NCI-H1417 (cell line): Measurements from ENCODE around the gene STAC3.
A peak's percentile ranks its signal among the peaks of the same experiment; 100 is the strongest.

ENCODE experiments used
- DNase-seq, 3 experiments: peaks; one replicate each; lab custom pipeline; 2025; lab: John Stamatoyannopoulos, UW

STAC3 gene

GRCh38 chr12:57254506-57255280 lies 3.7 kb upstream of the STAC3 start:
- DNase-seq = no peak

- DNase-seq = no peak
Measured at GRCh38 chr12:57250541-57250940, 446 bp downstream of the STAC3 start.

- DNase-seq = no peak
Measured at GRCh38 chr12:57248934-57249742, 1.8 kb downstream of the STAC3 start.

- no peak for DNase-seq
Measured at GRCh38 chr12:57247041-57247440, 3.9 kb downstream of the STAC3 start.

GRCh38 chr12:57244312-57244696 lies 6.7 kb downstream of the STAC3 start:
- peak in 1 of 3 experiments; percentile 9 for DNase-seq

DNA sequence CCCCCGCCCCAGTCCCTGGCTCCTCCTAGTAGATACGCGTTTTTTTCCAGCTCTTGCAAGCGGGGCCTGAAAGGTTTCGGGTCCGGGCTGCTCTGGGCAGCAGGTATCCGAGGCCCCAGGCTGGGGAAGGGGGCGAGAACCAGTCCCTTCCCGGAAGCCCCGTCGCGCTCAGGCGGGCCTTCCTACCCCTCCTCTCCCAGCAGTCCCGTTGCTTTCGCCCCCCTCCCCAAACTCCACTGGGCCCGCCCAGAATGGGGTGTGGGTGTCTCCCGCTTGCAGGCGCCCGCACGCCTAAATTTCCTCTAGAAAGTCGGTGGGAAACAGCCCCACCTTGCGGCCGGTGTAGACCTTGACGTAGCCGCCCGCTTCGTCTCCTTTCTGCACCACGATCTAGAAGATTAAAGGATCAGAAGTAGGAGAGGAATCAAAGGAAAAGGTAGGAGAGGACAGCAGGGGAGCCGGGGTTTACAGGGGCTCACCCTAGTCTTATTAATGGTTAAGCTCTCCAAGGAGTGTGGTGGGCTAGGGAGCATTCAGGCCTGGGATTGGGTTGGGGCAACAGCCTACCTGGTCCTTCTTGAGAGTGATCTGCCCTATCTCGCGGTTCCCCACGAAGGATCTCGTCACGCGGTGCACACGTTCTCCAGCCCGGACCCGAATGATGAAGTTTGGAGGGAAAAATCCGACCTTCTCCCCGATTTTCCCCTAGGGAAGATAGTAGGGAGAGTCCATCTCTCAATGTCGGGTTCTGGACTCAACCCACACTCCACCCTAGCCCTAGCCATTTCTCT lies 7.3 kb downstream of the STAC3 start:
- peak; percentile 41 to 87 (median 45) for DNase-seq

GRCh38 chr12:57242691-57243454 lies 8.1 kb downstream of the STAC3 start:
- peak; percentile 81 to 98 (median 98) for DNase-seq

- peak; percentile 46 to 90 (median 89) for DNase-seq
Measured at GRCh38 chr12:57242329-57242690, 8.7 kb downstream of the STAC3 start.

GRCh38 chr12:57241402-57242310 lies 9.3 kb downstream of the STAC3 start:
- peak in 2 of 3 experiments; percentile 63 to 67 for DNase-seq

DNA sequence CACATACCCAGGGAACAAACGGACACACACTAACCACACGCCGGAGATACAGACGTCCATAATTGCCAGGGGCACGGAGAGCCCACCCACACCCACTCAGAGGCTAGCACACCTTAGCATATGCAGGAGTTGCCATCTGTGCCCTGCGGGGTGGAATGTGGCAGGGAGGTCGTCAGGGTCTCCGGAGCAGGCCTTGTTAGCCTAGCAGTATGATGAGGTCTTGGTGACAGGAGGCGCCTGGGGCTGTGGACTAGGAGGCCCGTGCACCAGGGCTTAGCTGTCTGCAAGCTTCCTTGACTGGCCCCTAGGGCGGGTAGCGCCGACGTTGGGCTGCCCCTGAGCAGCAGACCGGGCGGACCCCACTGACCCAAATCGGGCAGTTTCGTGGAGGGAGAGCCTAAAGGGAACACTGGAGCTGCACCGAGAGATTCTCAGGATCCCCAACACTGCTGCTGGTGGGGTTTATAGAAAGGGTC lies 10.0 kb downstream of the STAC3 start:
- peak in 2 of 3 experiments; percentile 73 for DNase-seq

- peak; percentile 86 to 89 (median 87) for DNase-seq
Measured at GRCh38 chr12:57240066-57240921, 10.7 kb downstream of the STAC3 start.

GRCh38 chr12:57239587-57240065 lies 11.4 kb downstream of the STAC3 start:
- peak; percentile 60 to 83 (median 82) for DNase-seq

- peak; percentile 86 to 96 (median 93) for DNase-seq
Measured at GRCh38 chr12:57238854-57239554, 12.0 kb downstream of the STAC3 start.

DNA sequence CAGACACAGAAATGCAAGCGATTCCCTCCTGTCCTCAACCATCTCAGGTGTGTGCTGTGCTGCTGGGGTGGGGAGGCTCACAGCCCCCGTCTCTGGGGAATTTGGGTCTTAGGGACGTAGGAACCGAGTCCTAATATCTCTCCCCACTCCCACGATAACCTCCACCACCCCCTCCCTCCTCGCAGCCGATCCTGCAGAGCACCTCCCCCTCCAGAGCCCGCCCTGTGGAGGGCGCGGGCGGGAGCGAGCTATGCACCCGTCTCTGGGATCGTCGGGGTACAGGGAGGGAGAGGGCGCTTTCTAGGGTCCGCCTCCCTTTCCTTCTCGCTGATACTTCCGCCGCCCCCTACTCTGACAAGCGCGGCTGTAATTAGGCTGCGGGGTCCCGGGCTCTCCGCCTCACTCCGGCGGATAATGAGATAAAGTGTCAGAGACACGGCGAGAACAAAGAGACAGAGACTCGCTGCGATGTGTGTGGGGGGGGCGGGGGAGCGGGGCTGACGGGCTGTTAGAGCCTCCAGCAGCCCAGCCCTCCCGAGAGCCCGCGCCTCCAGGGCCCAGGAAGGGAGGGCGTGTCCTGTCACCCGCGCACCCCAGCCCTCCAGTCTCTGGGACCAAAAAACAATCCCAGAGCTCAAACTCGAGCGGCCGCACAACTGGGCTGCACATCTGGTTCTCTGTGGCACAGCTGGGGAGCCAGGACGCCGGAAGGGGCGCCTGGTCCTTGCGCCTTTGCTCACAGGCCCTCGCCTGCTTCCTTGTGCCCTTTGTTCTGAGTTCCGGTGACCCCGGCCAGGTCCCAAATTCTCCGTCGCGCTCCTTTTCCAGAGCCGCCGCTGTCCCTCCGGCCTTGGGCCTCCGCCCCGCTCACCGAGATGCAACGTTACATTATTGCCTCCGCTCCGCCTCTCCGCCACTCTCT lies 12.8 kb downstream of the STAC3 start:
- DNase-seq = peak; percentile 61 to 76 (median 68)

DNA sequence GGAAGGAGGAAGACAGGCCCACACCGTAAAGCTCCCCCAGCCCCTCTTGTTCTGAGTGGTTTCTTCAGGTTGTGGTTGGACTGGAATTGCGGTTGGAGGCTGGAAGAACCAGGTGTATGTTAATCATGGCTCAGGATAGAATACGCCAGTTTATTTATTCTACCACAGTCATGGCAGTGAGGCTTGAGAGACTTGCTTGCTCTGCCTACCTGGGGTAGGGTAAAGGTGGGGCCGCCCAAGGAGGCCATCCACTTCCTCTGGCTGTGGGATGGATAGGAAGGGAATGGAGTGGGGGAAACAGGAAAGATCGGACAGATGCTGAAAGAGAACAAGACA lies 13.4 kb downstream of the STAC3 start:
- peak; percentile 43 to 83 (median 61) for DNase-seq

DNA sequence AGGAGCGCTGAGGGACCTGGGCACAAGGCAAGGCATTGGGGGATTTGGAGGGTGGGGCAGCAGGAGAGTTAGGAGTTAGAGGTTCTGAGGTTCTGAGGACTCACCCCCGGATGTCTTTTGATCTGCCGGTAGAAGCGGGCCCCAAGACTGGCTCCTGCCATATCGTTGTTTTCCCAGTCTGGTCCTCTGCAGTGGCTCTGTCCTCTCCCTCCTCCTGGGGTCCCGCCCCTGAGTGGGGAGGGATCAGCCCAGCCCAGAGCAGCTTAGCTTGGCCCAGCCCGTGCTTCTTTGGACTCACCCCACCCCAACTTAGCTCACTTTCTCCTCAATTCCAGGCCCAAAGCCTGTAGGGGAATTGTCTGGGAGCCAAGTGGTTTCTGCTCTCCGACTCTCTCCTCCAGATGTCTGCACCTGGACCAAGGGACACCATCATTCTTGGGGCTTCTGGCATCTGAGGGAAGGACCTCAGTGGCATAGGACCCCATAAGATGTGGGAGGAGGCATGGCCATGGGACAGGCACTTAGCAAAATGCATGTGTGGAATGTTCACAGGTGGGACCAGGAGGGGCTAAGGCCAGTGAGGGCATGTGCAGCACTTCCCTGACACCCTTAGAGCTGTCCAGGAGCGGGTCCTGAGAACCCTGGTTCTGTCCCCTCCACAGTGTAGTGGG lies 13.9 kb downstream of the STAC3 start:
- DNase-seq = no peak
